RWPE2 (cell line): Measurements from ENCODE around the gene TRAK1.
A peak's percentile ranks its signal among the peaks of the same experiment; 100 is the strongest.

Source experiments
- ATAC-seq: fragments of 200-7000 bp; cut with Tn5 transposase; 3 replicates; pipeline ENCODE4 v1.9.1; 2021; ENCODE audit warnings: low read depth
- DNase-seq: peaks from one replicate; pipeline ENCODE4 v3.0.0-alpha.2; 2020; ENCODE audit warnings: low spot score
- H3K27ac ChIP-seq: fragments of 450-650 bp; 2 replicates; pipeline ENCODE4 v1.5.1; 2017; ENCODE audit warnings: mild to moderate bottlenecking; ENCODE audit not compliant: poor library complexity, severe bottlenecking
- H3K27me3 ChIP-seq: fragments of 250-450 bp; sonication (Bioruptor Pico); 2 replicates; pipeline ENCODE4 v1.5.1; 2021; ENCODE audit warnings: mild to moderate bottlenecking, moderate library complexity; ENCODE audit not compliant: insufficient read depth, poor library complexity, severe bottlenecking
- H3K36me3 ChIP-seq: fragments of 250-450 bp; sonication (Bioruptor Pico); 2 replicates; pipeline ENCODE4 v1.5.1; 2020; ENCODE audit warnings: low read depth, mild to moderate bottlenecking, moderate library complexity
- H3K4me1 ChIP-seq: fragments of 250-450 bp; sonication (Bioruptor Pico); 2 replicates; pipeline ENCODE4 v1.5.1; 2021; ENCODE audit warnings: mild to moderate bottlenecking, moderate library complexity; ENCODE audit not compliant: insufficient read depth, poor library complexity, severe bottlenecking
- H3K4me3 ChIP-seq: fragments of 250-450 bp; sonication (Bioruptor Pico); 2 replicates; pipeline ENCODE4 v1.5.1; 2021; ENCODE audit warnings: mild to moderate bottlenecking, moderate library complexity; ENCODE audit not compliant: severe bottlenecking
- H3K9me3 ChIP-seq: fragments of 250-450 bp; sonication (Bioruptor Pico); 2 replicates; pipeline ENCODE4 v1.5.1; 2021; ENCODE audit warnings: mild to moderate bottlenecking, moderate library complexity; ENCODE audit not compliant: severe bottlenecking
- CTCF ChIP-seq: fragments of 450-650 bp; IDR thresholded peaks from one replicate; pipeline ENCODE4 v1.5.1; 2017; ENCODE audit warnings: mild to moderate bottlenecking, moderate library complexity; ENCODE audit not compliant: poor library complexity, severe bottlenecking

The TRAK1 gene

GRCh38 chr3:42157540-42158538 is 66.7 kb downstream of the TRAK1 start:
- DNase-seq (no peak), ATAC-seq (peak; percentile 34)
- peak overlapping the region; percentile 29 for H3K27ac ChIP-seq
- H3K9me3 ChIP-seq: no peaks in the 10 kb centered on the region
- H3K36me3 ChIP-seq: no peaks in the 10 kb centered on the region
- H3K27me3 ChIP-seq: no peaks in the 10 kb centered on the region
- H3K4me1 ChIP-seq: peaks cover 29% of the 10 kb centered on the region
- no peak for TF ChIP-seq CTCF
- H3K4me3 ChIP-seq: no peak overlapping the region

DNA sequence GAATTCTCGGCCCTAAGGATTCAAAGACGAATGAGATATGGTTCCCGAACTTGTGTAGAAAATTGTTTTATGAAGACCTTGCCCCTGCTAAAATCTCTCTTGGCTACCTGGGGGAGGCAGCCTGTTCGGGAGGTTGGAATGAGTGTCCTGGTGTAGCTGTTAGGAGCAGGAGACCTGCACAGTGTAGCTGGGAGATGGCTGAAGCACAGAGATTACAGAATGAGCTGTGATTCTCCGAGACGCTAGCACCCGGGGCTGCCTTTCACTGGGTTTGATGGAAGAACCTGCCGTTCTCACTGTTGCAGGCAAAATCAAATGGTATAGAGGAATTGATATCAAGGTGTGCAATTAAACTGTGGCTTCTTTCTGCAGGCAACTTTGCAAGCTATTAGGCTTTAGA is 68.0 kb downstream of the TRAK1 start:
- DNase-seq: no peak
- peak overlapping the region; percentile 60 for H3K27ac ChIP-seq
- peaks cover 29% of the 10 kb centered on the region for H3K4me1 ChIP-seq
- no peaks in the 10 kb centered on the region for H3K9me3 ChIP-seq
- peak overlapping the region; percentile 25 for H3K4me3 ChIP-seq
- H3K36me3 ChIP-seq: no peaks in the 10 kb centered on the region
- no peaks in the 10 kb centered on the region for H3K27me3 ChIP-seq
- no peak for TF ChIP-seq CTCF
- no peak for ATAC-seq

DNA sequence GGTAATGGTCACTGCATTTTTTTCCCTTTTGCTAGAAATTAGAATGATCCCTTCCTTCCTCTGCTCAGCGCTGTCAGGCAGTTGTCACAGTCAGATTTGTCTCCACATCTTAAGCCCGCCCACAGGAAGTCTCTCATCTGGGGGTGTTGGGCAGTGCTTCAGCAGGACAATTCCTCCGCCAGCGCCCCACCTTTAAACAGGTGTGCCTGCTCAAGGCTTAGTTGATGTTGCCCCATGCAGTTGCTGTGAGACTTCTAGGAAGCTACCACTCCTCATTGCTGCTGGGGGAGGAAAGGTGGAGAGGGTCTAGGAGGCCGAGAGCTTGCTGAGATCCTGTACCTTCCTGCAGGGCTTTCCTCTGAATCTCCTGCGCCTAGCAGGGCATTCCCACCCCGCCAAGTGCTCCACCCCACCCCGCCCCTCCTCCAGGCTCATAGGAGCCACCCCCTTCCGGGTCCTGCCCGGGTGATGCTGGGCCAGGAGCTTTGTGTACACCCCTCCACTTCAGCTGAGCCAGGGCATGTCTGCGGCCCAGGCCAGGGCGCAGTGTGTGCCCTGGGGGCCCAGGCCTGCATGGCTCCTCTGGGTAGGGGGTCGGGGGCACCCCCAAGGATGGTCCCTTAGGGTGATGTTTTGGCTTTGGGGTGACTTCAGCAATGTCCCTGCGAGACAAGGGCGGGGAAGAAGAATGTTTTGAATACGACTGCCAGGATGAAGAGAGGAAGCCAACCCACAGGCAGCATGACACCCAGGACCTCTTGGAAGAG is 68.7 kb downstream of the TRAK1 start:
- Histone ChIP-seq H3K4me3 (peak overlapping the region; percentile 25), H3K36me3 (no peaks in the 10 kb centered on the region), H3K9me3 (no peaks in the 10 kb centered on the region), H3K27ac (peak overlapping the region; percentile 60), H3K4me1 (peaks cover 29% of the 10 kb centered on the region), H3K27me3 (no peaks in the 10 kb centered on the region)
- ATAC-seq (peak; percentile 90), DNase-seq (peak; percentile 89)
- no peak for TF ChIP-seq CTCF

DNA sequence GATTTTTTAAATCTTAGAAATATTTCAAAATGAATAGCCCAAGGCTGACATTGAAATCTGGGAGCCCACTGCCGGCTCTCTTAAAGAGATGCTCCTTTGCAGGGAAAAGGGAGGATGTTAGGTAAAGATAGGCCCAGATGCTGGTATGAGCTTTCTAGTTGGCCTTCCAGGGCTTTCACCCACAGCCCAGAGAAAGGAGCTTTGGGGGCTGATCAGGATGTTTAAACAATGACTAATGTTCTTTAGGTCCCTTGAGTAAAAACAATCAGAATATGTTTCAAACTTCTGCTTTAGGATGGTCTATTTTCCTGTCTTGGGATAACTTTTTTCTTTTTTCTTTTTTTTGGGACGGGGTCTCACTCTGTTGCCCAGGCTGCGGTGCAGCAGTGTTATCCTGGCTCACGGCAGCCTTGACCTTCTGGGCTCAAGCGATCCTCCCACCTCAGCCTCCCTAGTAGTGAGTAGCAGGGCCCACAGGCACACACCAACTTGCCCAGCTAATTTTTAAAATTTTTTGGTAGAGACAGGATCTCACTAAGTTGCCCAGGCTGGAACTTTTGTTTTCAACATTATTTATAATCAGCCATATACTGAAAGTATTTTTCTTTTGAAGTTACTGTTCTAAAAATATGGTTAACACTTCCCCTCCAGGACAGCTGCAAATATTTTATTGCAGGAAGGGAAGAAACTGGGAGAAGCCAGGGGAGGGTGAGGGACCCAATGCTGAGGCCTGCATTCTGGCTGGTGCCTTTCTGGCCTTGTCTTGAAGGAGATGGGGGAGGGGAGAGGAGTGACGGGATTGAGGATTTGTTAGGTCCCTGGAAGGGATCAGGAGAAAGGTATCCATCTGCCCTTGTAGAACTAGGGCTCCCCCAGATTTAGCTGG is 70.1 kb downstream of the TRAK1 start:
- Histone ChIP-seq H3K4me3 (peak overlapping the region; percentile 25), H3K27ac (peak overlapping the region; percentile 60)
- no peak for TF ChIP-seq CTCF

More for the DNA sequence above, 70.1 kb downstream of the TRAK1 start:
- Histone ChIP-seq H3K36me3 (no peaks in the 10 kb centered on the region), H3K4me1 (peaks cover 29% of the 10 kb centered on the region), H3K27me3 (no peaks in the 10 kb centered on the region), H3K9me3 (no peaks in the 10 kb centered on the region)
- ATAC-seq (peak; percentile 19; the same call in 1 of the 3 replicates), DNase-seq (no peak)
